GM12878 (cell line): ENCODE results near the gene CALN1. TPM values are rescaled to one million over a fixed set of nuclear protein-coding genes. Genes with fewer than 3 reads are reported as not detected.

ENCODE experiments used
- ATAC-seq: fragments of 200-7000 bp; cut with Tn5 transposase; 3 replicates; pipeline ENCODE4 v1.9.1; 2020; ENCODE audit warnings: mild to moderate bottlenecking, moderate library complexity
- BruUV-seq: library from RNA; stranded (reverse); fragments of 400-500 nt; replicated peaks from 2 replicates; lab custom pipeline; 2021; lab: Mats Ljungman, UMichigan
- CTCF ChIA-PET: fragments of 300-600 bp; sonication (Branson Sonifier 250); formaldehyde crosslinking; extraction: SDS; loops from one replicate; lab custom pipeline; 2021; ENCODE audit warnings: inconsistent platforms; lab: Yijun Ruan, JAX
- POLR2A ChIA-PET: fragments of 350-600 bp; formaldehyde crosslinking; extraction: SDS; loops from one replicate; lab custom pipeline; 2021; ENCODE audit warnings: inconsistent platforms; lab: Charles Lee
- RAD21 ChIA-PET: fragments of 300-600 bp; sonication (Branson Sonifier 250); formaldehyde crosslinking; loops from one replicate; lab custom pipeline; 2023; ENCODE audit warnings: antibody characterized with exemption; ENCODE audit not compliant: unreplicated experiment; lab: Charles Lee
- SMC1A ChIA-PET: fragments of 300-600 bp; sonication (Branson Sonifier 250); formaldehyde crosslinking; loops from one replicate; lab custom pipeline; 2023; ENCODE audit not compliant: unreplicated experiment, uncharacterized antibody; lab: Charles Lee
- DNase-seq: peaks from one replicate; pipeline ENCODE4 v3.0.0-alpha.2; 2011; ENCODE audit warnings: low read depth, low spot score
- FAIRE-seq: peaks from 3 replicates; lab custom pipeline; 2011; peaks lifted over from hg19 to GRCh38; lab: Jason Lieb, UNC
- H2AFZ ChIP-seq: 2 replicates; pipeline ENCODE4 v1.6.0; 2011; ENCODE audit warnings: low read depth, low read length, control low read depth; ENCODE audit not compliant: control insufficient read depth
- H3K27ac ChIP-seq: 2 replicates; pipeline ENCODE4 v1.5.1; 2011; ENCODE audit warnings: control low read depth; ENCODE audit not compliant: control insufficient read depth, insufficient read depth
- H3K27me3 ChIP-seq, 2 experiments: replicated peaks in 1 of 2; 2 replicates each; pipeline versions ENCODE4 v1.6.0 to v1.6.1; 2011; ENCODE audit warnings: low read length in 1 of 2; ENCODE audit not compliant: control insufficient read depth in 2 of 2, insufficient read depth in 2 of 2
- H3K36me3 ChIP-seq, 2 experiments: 2 replicates each; pipeline ENCODE4 v1.5.1; 2011; ENCODE audit warnings: low read length in 1 of 2; ENCODE audit not compliant: control insufficient read depth in 2 of 2, insufficient read depth in 2 of 2
- H3K4me1 ChIP-seq: 2 replicates; pipeline ENCODE4 v1.6.1; 2011; ENCODE audit warnings: mild to moderate bottlenecking, low read length, moderate library complexity, mixed read lengths; ENCODE audit not compliant: control insufficient read depth, insufficient read depth
- H3K4me2 ChIP-seq: 2 replicates; pipeline ENCODE4 v1.6.0; 2011; ENCODE audit warnings: control low read depth; ENCODE audit not compliant: control insufficient read depth, insufficient read depth
- H3K4me3 ChIP-seq: fragments of 200-600 bp; sonication (generic); 2 replicates; pipeline ENCODE4 v1.5.1; 2016
- H3K79me2 ChIP-seq: 2 replicates; pipeline ENCODE4 v1.6.0; 2011; ENCODE audit warnings: low read length; ENCODE audit not compliant: control insufficient read depth, insufficient read depth
- H3K9ac ChIP-seq: 2 replicates; pipeline ENCODE4 v1.8.0; 2011; ENCODE audit warnings: low read length, control low read depth, mixed read lengths; ENCODE audit not compliant: control insufficient read depth, insufficient read depth
- H3K9me3 ChIP-seq: replicated peaks from 3 replicates; pipeline ENCODE4 v1.5.1; 2011; ENCODE audit warnings: mild to moderate bottlenecking, low read length; ENCODE audit not compliant: control insufficient read depth, insufficient read depth
- H4K20me1 ChIP-seq: 2 replicates; pipeline ENCODE4 v1.6.0; 2011; ENCODE audit not compliant: control insufficient read depth, insufficient read depth
- BCLAF1 ChIP-seq: fragments of 450-650 bp; IDR thresholded peaks from 2 replicates; pipeline ENCODE4 v1.6.1; 2017; ENCODE audit warnings: antibody characterized with exemption, mild to moderate bottlenecking, moderate library complexity
- CEBPZ ChIP-seq: fragments of 150-350 bp; IDR thresholded peaks from 2 replicates; pipeline ENCODE4 v1.6.1; 2016; ENCODE audit warnings: low read depth, low read length
- CTCF ChIP-seq, 3 experiments: IDR thresholded peaks in 2 of 3; conservative IDR thresholded peaks in 1 of 3; 2 replicates each; pipeline ENCODE4 v1.5.1; 2011; ENCODE audit warnings: low read depth in 3 of 3, low read length in 3 of 3, mild to moderate bottlenecking in 3 of 3, control low read depth in 2 of 3, moderate library complexity in 2 of 3, inconsistent platforms in 1 of 3, mixed read lengths in 1 of 3; ENCODE audit not compliant: control insufficient read depth in 2 of 3, insufficient read depth in 1 of 3; ENCODE audit errors: extremely low read depth in 1 of 3
- EGR1 ChIP-seq, 2 experiments: IDR thresholded peaks; 1 replicate in 1 of 2; 2 replicates in 1 of 2; pipeline ENCODE4 v1.6.1; 2011 to 2012; ENCODE audit warnings: low read depth in 2 of 2, low read length in 2 of 2, borderline replicate concordance in 1 of 2, mild to moderate bottlenecking in 1 of 2, moderate library complexity in 1 of 2
- FOXK2 ChIP-seq: fragments of 450-650 bp; IDR thresholded peaks from 2 replicates; pipeline ENCODE4 v1.6.1; 2017; ENCODE audit warnings: mild to moderate bottlenecking, moderate library complexity
- IKZF1 ChIP-seq: fragments of 450-650 bp; conservative IDR thresholded peaks from 2 replicates; pipeline ENCODE4 v1.6.1; 2017; ENCODE audit warnings: antibody characterized with exemption, mild to moderate bottlenecking
- NBN ChIP-seq: fragments of 450-650 bp; IDR thresholded peaks from 2 replicates; pipeline ENCODE4 v1.6.1; 2016
- NFIC ChIP-seq: IDR thresholded peaks from 2 replicates; pipeline ENCODE4 v1.6.1; 2012; ENCODE audit warnings: low read depth, mild to moderate bottlenecking, inconsistent platforms, low read length, moderate library complexity
- NR2F1 ChIP-seq: fragments of 450-650 bp; conservative IDR thresholded peaks from 2 replicates; pipeline ENCODE4 v1.6.1; 2017; ENCODE audit warnings: mild to moderate bottlenecking
- PAX5 ChIP-seq: IDR thresholded peaks from 2 replicates; pipeline ENCODE4 v1.6.1; 2011; ENCODE audit warnings: low read depth, low read length, borderline replicate concordance
- POLR2AphosphoS2 ChIP-seq: IDR thresholded peaks from 2 replicates; pipeline ENCODE4 v1.6.1; 2011; ENCODE audit warnings: low read depth, mild to moderate bottlenecking, low read length, improper control_type of control experiment, moderate library complexity
- RAD51 ChIP-seq: fragments of 450-650 bp; IDR thresholded peaks from 2 replicates; pipeline ENCODE4 v1.6.1; 2016; ENCODE audit warnings: moderate library complexity, mild to moderate bottlenecking, inconsistent platforms
- RBBP5 ChIP-seq: fragments of 200-600 bp; sonication (generic); conservative IDR thresholded peaks from 2 replicates; pipeline ENCODE4 v1.6.1; 2016
- SP1 ChIP-seq: IDR thresholded peaks from one replicate; pipeline ENCODE4 v1.6.1; 2011; ENCODE audit warnings: low read depth, low read length
- SREBF2 ChIP-seq: IDR thresholded peaks from 2 replicates; pipeline ENCODE4 v1.6.1; 2012; ENCODE audit warnings: mild to moderate bottlenecking, low read length
- TARDBP ChIP-seq: IDR thresholded peaks from 2 replicates; pipeline ENCODE4 v1.6.1; 2016; ENCODE audit warnings: borderline replicate concordance
- ZSCAN29 ChIP-seq: fragments of 450-650 bp; IDR thresholded peaks from 2 replicates; pipeline ENCODE4 v1.6.1; 2017; ENCODE audit warnings: mild to moderate bottlenecking, moderate library complexity
- WGBS: methylation state at CpG from one replicate; pipeline ENCODE4 v1.1.6; 2016; ENCODE audit warnings: low lambda C conversion rate; ENCODE audit not compliant: insufficient replicate concordance, insufficient coverage; ENCODE audit errors: missing lambda C conversion rate; 5-methylcytosine and 5-hydroxymethylcytosine counted together
- in situ Hi-C: fragments of 300-500 bp; cut with MboI; formaldehyde crosslinking; loops from 9 replicates; pipeline ENCODE4 v1.14.3; 2018; ENCODE audit warnings: mixed read lengths
- intact Hi-C: fragments of 100-400 bp; cut with micrococcal nuclease; formaldehyde crosslinking; loops from one replicate; pipeline ENCODE4 v1.14.2; 2022; ENCODE audit not compliant: unreplicated experiment
- polyA plus RNA-seq, 11 experiments: library from polyadenylated mRNA; depleted of rRNA in 4 of 11; unstranded in 6 of 11; stranded (reverse) in 5 of 11; fragments of >200 nt; fragmentation: Nextera tagmentation in 4 of 11; fragmentation: Illumina TruSeq in 1 of 11; extraction: Ambion mirVana in 4 of 11; extraction: Trizol in 1 of 11; gene quantifications; 1 replicate in 1 of 11; 2 replicates in 10 of 11; pipeline versions ENCODE4 v1.2.1 to v1.2.3, GENCODE V29; 2011 to 2016; ENCODE audit warnings: inconsistent platforms in 2 of 11, missing spikeins in 2 of 11, low read depth in 1 of 11
- total RNA-seq, 4 experiments: library from RNA; depleted of rRNA in 3 of 4; stranded (reverse); fragments of >200 nt in 3 of 4; fragmentation: Illumina TruSeq in 1 of 4; extraction: Trizol in 1 of 4; gene quantifications; 2 replicates each; pipeline versions ENCODE4 v1.2.1 to v1.2.3, GENCODE V29; 2013 to 2021

The CALN1 gene
- total and polyA plus RNA-seq, 10 of the 15 experiments (the other 5 are each of a cell fraction or from before 2014, with no cell fraction given) = 0.48 to 15.3 (median 1.6) TPM

GRCh38 chr7:72077786-72078185 is 334.4 kb downstream of the CALN1 start:
- TF ChIP-seq SREBF2 = no peak
- TF ChIP-seq ZSCAN29 = no peak
- no peak for TF ChIP-seq SP1
- TF ChIP-seq NFIC = no peak
- TF ChIP-seq RAD51 = no peak
- TF ChIP-seq NBN = no peak
- TF ChIP-seq EGR1 (IDR thresholded peaks at IDR 0.05; ENCODE audit: borderline replicate concordance in 1 of 2, low read depth in 2 of 2, low read length in 2 of 2) = no peak
- no peak for TF ChIP-seq FOXK2
- TF ChIP-seq BCLAF1 = no peak
- TF ChIP-seq CEBPZ = no peak
- no peak for TF ChIP-seq RBBP5
- TF ChIP-seq PAX5 = no peak
- no peak for TF ChIP-seq CTCF (IDR thresholded peaks at IDR 0.05 in 2 of 3, conservative IDR thresholded peaks at IDR 0.05 in 1 of 3; ENCODE audit: control insufficient read depth in 2 of 3, extremely low read depth in 1 of 3, insufficient read depth in 1 of 3, low read depth in 3 of 3, low read length in 3 of 3)
- no peak for TF ChIP-seq TARDBP
- TF ChIP-seq POLR2AphosphoS2 = no peak
- TF ChIP-seq NR2F1 = no peak
- no peak for TF ChIP-seq IKZF1
- Histone ChIP-seq H4K20me1 (no peaks in the 10 kb centered on the region), H3K4me1 (no peaks in the 10 kb centered on the region), H3K4me3 (no peak overlapping the region), H3K27ac (no peak overlapping the region), H2AFZ (no peak overlapping the region), H3K9me3 (no peaks in the 10 kb centered on the region), H3K27me3 (no peaks in the 10 kb centered on the region), H3K9ac (no peak overlapping the region), H3K36me3 (no peaks in the 10 kb centered on the region), H3K4me2 (no peak overlapping the region), H3K79me2 (no peaks in the 10 kb centered on the region)
- SMC1A ChIA-PET = no interaction called here
- DNase-seq (no peak), FAIRE-seq (no peak), ATAC-seq (no peak)
- POLR2A ChIA-PET = no interaction called here
- CTCF ChIA-PET = no interaction called here
- RAD21 ChIA-PET = no interaction called here
- intact Hi-C loops = no loop called here
- 5% methylated on average over 4 of the region's 4 CpGs for WGBS
- in situ Hi-C loops = no loop called here
- BruUV-seq = no TSS peak
